Coronary artery (tissue), 2 donors: Measurements from ENCODE around the gene KMT2D.

Source experiments
- DNase-seq: peaks from one replicate; pipeline ENCODE4 v3.0.0-alpha.2; 2017; ENCODE audit warnings: low spot score
- H3K27ac ChIP-seq, 2 donors: fragments of 200-600 bp; sonication (generic); one replicate each; pipeline ENCODE4 v1.5.1; 2016 to 2019
- H3K4me3 ChIP-seq: fragments of 200-600 bp; sonication (generic); 2 replicates; pipeline ENCODE4 v1.5.1; 2016; ENCODE audit warnings: mild to moderate bottlenecking, moderate library complexity
- CTCF ChIP-seq: fragments of 200-600 bp; sonication (generic); IDR thresholded peaks from one replicate; pipeline ENCODE4 v1.5.1; 2019; ENCODE audit warnings: antibody characterized with exemption

Gene KMT2D

DNA sequence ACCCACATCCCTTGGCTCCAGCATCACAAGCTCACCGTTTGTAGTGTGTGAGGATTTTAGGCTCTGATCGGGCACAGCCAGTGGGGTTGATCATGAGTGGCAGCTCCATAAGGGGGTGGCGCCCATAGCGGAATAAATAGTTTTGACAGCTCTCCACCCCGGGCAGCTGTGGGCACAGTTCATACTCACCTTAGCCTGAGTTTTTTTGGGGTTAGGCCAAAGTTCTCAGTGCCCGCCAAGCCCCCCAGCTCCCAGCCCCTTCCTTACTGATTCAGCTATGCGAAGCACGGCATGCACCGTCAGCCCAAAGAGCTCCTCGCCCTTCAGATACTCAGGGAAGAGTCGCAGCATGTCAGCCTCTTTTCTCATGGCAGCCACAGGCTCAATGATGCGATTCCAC is 36.1 kb downstream of the KMT2D start:
- no peak for TF ChIP-seq CTCF
- H3K4me3 ChIP-seq = no peak overlapping the region
- DNase-seq = no peak
- no peak overlapping the region for H3K27ac ChIP-seq

DNA sequence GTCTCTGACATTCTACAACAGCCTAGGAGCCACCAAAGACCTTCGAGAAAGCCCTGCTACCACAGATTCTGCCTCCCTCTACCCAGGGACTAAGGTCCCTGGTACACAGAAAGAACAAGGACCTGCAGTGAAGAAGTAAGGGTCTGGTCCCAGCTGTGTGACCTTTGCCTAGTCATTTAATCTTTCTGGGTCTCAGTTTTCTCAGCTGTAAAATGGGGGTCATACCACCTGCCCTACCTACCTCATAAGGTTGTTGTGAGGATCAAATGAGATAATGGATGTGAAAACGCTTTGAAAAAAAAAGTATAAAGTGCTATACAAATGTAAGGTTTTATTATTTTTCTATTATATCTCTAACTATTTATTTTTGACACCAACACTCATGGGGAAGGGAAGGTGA is 36.8 kb downstream of the KMT2D start:
- Histone ChIP-seq H3K4me3 (no peak overlapping the region), H3K27ac (no peak overlapping the region)
- no peak for TF ChIP-seq CTCF
- no peak for DNase-seq

DNA sequence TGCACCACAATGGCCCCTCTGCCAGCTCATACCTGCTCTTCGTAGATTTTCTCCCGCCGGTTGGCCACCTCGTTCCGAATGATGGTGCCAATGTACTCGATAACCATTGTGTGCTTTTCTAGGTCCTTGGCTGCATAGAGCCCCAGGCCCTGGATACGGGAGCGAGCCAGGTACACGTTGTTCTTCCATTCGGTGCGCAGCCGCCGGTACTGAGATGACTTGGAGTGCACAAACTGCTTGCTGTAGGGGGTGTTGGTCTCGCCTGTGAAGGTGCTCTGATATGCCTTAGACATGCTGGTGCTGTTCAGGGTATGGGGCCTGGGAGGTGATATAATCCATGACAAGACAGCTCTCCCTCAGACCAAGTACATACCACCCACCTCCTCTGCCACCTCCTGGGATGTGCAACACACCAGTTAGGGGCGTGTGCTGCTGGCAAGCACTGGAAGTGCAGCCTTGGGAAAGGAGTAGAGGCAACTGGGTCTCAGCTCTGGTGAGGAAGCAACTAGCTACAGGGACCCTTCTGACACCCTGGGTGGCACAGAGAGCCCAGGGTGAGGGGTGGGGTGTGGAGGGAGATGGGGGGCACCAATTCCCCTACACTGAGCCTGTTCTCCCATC is 37.9 kb downstream of the KMT2D start:
- TF ChIP-seq CTCF = no peak
- Histone ChIP-seq H3K4me3 (no peak overlapping the region), H3K27ac (no peak overlapping the region)
- DNase-seq = peak; percentile 68

DNA sequence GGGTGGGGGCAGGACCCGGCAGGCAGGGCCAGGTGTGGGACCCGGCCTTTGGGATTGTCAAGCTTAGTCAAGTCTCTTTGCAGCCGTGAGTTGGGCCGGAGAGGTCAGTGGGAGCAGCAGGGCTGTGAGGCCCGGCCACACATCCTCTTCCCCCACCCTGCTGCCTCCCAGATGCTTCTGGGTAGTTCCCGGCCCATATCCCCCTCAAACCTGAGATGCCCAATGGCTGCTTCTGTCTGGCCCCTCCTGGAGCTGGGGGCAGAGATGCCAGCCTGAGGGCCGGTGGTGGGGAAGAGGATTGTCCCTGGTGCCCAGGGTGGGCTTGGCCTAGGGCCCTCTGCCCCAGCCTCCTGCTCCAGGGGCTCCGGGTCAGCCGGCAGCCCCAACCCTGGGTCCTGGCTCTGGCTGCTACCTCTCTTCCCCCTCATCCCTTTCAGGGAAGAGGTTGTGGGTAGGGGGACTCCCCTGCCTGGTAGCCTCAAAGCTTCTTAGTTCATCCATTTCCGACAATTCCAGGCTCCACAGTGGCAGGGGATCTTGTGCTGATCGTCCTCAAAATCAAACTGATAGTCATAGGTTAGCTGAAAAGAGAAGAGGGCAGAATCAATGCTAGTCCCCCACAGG is 39.2 kb downstream of the KMT2D start:
- Histone ChIP-seq H3K27ac (no peak overlapping the region), H3K4me3 (no peak overlapping the region)
- DNase-seq = peak; percentile 67
- no peak for TF ChIP-seq CTCF

DNA sequence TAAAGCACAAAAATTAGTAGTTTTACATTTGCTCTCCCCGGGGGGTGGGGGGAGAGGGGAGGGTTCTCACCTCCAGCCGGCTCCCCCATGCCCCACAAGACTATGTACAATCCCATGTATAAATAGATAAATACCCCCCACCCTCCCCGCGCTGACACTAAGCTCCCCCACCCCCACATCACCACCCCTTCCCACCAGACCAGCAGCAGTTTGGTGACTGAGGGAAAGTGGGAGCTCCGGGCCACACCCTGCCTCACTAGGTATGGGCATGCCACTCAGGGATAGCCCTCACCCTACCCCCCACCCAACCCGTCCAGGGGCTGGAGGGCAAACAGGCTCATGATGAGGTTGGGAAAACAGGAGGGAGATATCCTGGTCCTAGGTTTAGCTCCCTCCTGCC is 40.2 kb downstream of the KMT2D start:
- no peak for TF ChIP-seq CTCF
- H3K4me3 ChIP-seq = no peak overlapping the region
- peak; percentile 71 for DNase-seq
- H3K27ac ChIP-seq = no peak overlapping the region

GRCh38 chr12:49019443-49020324 is 40.9 kb downstream of the KMT2D start:
- H3K4me3 ChIP-seq = peak overlapping the region; percentile 82
- DNase-seq = peak; percentile 78
- H3K27ac ChIP-seq = peak overlapping the region; percentile 90 to 94
- no peak for TF ChIP-seq CTCF
